ENCODE data around the gene MORN1.

GRCh38 chr1:2294033-2294724 is 97.2 kb downstream of the MORN1 start:
- TF ChIP-seq CTCF (IDR thresholded peaks at IDR 0.05) = no peak
- no peak for TF ChIP-seq POLR2AphosphoS5 (IDR thresholded peaks at IDR 0.05)
- no peak for TF ChIP-seq POLR2A (IDR thresholded peaks at IDR 0.05)
